Skeletal muscle satellite cell (primary cell): ENCODE results near the gene ABCA12.

Experiments
- H3K27me3 ChIP-seq: 2 replicates; pipeline ENCODE4 v1.7.0; 2013; ENCODE audit warnings: low read length; ENCODE audit not compliant: control insufficient read depth, insufficient read depth
- H3K36me3 ChIP-seq: 2 replicates; pipeline ENCODE4 v1.7.0; 2013; ENCODE audit warnings: mild to moderate bottlenecking, control low read depth, low read length; ENCODE audit not compliant: insufficient read depth
- H3K4me1 ChIP-seq: 2 replicates; pipeline ENCODE4 v1.7.0; 2013; ENCODE audit warnings: low read length; ENCODE audit not compliant: control insufficient read depth, insufficient read depth
- H3K4me2 ChIP-seq: 2 replicates; pipeline ENCODE4 v1.7.0; 2013; ENCODE audit warnings: mild to moderate bottlenecking, low read length
- H3K4me3 ChIP-seq: 2 replicates; pipeline ENCODE4 v1.7.0; 2013; ENCODE audit warnings: low read length
- H3K9ac ChIP-seq: 2 replicates; pipeline ENCODE4 v1.7.0; 2013; ENCODE audit warnings: mild to moderate bottlenecking, low read depth, low read length, moderate library complexity
- H3K9me3 ChIP-seq: replicated peaks from 2 replicates; pipeline ENCODE4 v1.7.0; 2013; ENCODE audit warnings: mild to moderate bottlenecking, control low read depth, low read length

Gene ABCA12

GRCh38 chr2:215002500-215002899 is 135.9 kb downstream of the ABCA12 start:
- H3K27me3 ChIP-seq: no peaks in the 10 kb centered on the region
- no peaks in the 10 kb centered on the region for H3K9me3 ChIP-seq
- no peaks in the 10 kb centered on the region for H3K36me3 ChIP-seq
- peak overlapping the region; percentile 3 for H3K4me2 ChIP-seq
- no peak overlapping the region for H3K4me3 ChIP-seq
- no peaks in the 10 kb centered on the region for H3K4me1 ChIP-seq
- no peak overlapping the region for H3K9ac ChIP-seq

- no peak overlapping the region for H3K4me2 ChIP-seq
- no peak overlapping the region for H3K9ac ChIP-seq
- H3K4me1 ChIP-seq: no peaks in the 10 kb centered on the region
- H3K4me3 ChIP-seq: no peak overlapping the region
- H3K9me3 ChIP-seq: no peaks in the 10 kb centered on the region
- H3K27me3 ChIP-seq: no peaks in the 10 kb centered on the region
- no peaks in the 10 kb centered on the region for H3K36me3 ChIP-seq
These were observed 137.7 kb downstream of the ABCA12 start for GRCh38 chr2:215000721-215001120.

- H3K4me2 ChIP-seq: no peak overlapping the region
These were observed 142.3 kb downstream of the ABCA12 start for GRCh38 chr2:214995926-214996670.

GRCh38 chr2:214995409-214995808 is 143.0 kb downstream of the ABCA12 start:
- no peak overlapping the region for H3K4me2 ChIP-seq
- no peaks in the 10 kb centered on the region for H3K27me3 ChIP-seq
- H3K9me3 ChIP-seq: no peaks in the 10 kb centered on the region
- no peak overlapping the region for H3K4me3 ChIP-seq
- H3K4me1 ChIP-seq: no peaks in the 10 kb centered on the region
- H3K36me3 ChIP-seq: no peaks in the 10 kb centered on the region
- H3K9ac ChIP-seq: no peak overlapping the region

More at GRCh38 chr2:214995926-214996670, 142.3 kb downstream of the ABCA12 start:
- H3K4me3 ChIP-seq: no peak overlapping the region
- H3K27me3 ChIP-seq: no peaks in the 10 kb centered on the region
- H3K4me1 ChIP-seq: no peaks in the 10 kb centered on the region
- no peak overlapping the region for H3K9ac ChIP-seq
- no peaks in the 10 kb centered on the region for H3K9me3 ChIP-seq
- H3K36me3 ChIP-seq: no peaks in the 10 kb centered on the region

GRCh38 chr2:214992911-214993310 is 145.5 kb downstream of the ABCA12 start:
- H3K4me3 ChIP-seq: no peak overlapping the region
- no peak overlapping the region for H3K4me2 ChIP-seq
- H3K4me1 ChIP-seq: no peaks in the 10 kb centered on the region
- no peaks in the 10 kb centered on the region for H3K36me3 ChIP-seq
- no peak overlapping the region for H3K9ac ChIP-seq
- H3K9me3 ChIP-seq: no peaks in the 10 kb centered on the region
- no peaks in the 10 kb centered on the region for H3K27me3 ChIP-seq

- H3K27me3 ChIP-seq: no peaks in the 10 kb centered on the region
- H3K4me2 ChIP-seq: no peak overlapping the region
- H3K4me1 ChIP-seq: no peaks in the 10 kb centered on the region
- H3K4me3 ChIP-seq: no peak overlapping the region
- H3K9me3 ChIP-seq: no peaks in the 10 kb centered on the region
- no peaks in the 10 kb centered on the region for H3K36me3 ChIP-seq
- H3K9ac ChIP-seq: no peak overlapping the region
These were observed 149.2 kb downstream of the ABCA12 start for GRCh38 chr2:214989187-214989586.

- Histone ChIP-seq H3K27me3 (no peaks in the 10 kb centered on the region), H3K4me3 (no peak overlapping the region), H3K9ac (no peak overlapping the region), H3K36me3 (no peaks in the 10 kb centered on the region), H3K4me2 (no peak overlapping the region), H3K9me3 (no peaks in the 10 kb centered on the region), H3K4me1 (no peaks in the 10 kb centered on the region)
These were observed 151.2 kb downstream of the ABCA12 start for GRCh38 chr2:214987261-214987660.

GRCh38 chr2:214985619-214986018 is 152.8 kb downstream of the ABCA12 start:
- no peaks in the 10 kb centered on the region for H3K36me3 ChIP-seq
- H3K9ac ChIP-seq: no peak overlapping the region
- no peaks in the 10 kb centered on the region for H3K9me3 ChIP-seq
- H3K27me3 ChIP-seq: no peaks in the 10 kb centered on the region
- no peak overlapping the region for H3K4me3 ChIP-seq
- no peak overlapping the region for H3K4me2 ChIP-seq
- H3K4me1 ChIP-seq: no peaks in the 10 kb centered on the region

- Histone ChIP-seq H3K4me1 (no peaks in the 10 kb centered on the region), H3K9me3 (no peaks in the 10 kb centered on the region), H3K4me3 (no peak overlapping the region), H3K4me2 (no peak overlapping the region), H3K9ac (no peak overlapping the region), H3K36me3 (no peaks in the 10 kb centered on the region), H3K27me3 (no peaks in the 10 kb centered on the region)
These were observed 172.0 kb downstream of the ABCA12 start for GRCh38 chr2:214966420-214966819.

- no peak overlapping the region for H3K9ac ChIP-seq
- H3K36me3 ChIP-seq: no peaks in the 10 kb centered on the region
- no peaks in the 10 kb centered on the region for H3K27me3 ChIP-seq
- no peak overlapping the region for H3K4me2 ChIP-seq
- no peak overlapping the region for H3K4me3 ChIP-seq
- no peaks in the 10 kb centered on the region for H3K4me1 ChIP-seq
- H3K9me3 ChIP-seq: no peaks in the 10 kb centered on the region
These were observed 177.7 kb downstream of the ABCA12 start for GRCh38 chr2:214960677-214961076.

- Histone ChIP-seq H3K4me1 (no peaks in the 10 kb centered on the region), H3K27me3 (no peaks in the 10 kb centered on the region), H3K9me3 (no peaks in the 10 kb centered on the region), H3K36me3 (no peaks in the 10 kb centered on the region), H3K9ac (no peak overlapping the region), H3K4me3 (no peak overlapping the region), H3K4me2 (no peak overlapping the region)
These were observed 191.5 kb downstream of the ABCA12 start for GRCh38 chr2:214946949-214947348.

GRCh38 chr2:214934006-214934405 is 204.4 kb downstream of the ABCA12 start:
- H3K4me3 ChIP-seq: no peak overlapping the region
- no peak overlapping the region for H3K4me2 ChIP-seq
- no peak overlapping the region for H3K9ac ChIP-seq
- no peaks in the 10 kb centered on the region for H3K4me1 ChIP-seq
- H3K27me3 ChIP-seq: no peaks in the 10 kb centered on the region
- H3K9me3 ChIP-seq: no peaks in the 10 kb centered on the region
- H3K36me3 ChIP-seq: no peaks in the 10 kb centered on the region
